HG02852 (cell line): ENCODE results near the gene MLST8.

Source experiments
- ATAC-seq: cut with Tn5 transposase; IDR thresholded peaks from one replicate; pipeline ENCODE4 v1.9.1; 2021; ENCODE audit warnings: mild to moderate bottlenecking, moderate library complexity; ENCODE audit not compliant: unreplicated experiment

The MLST8 gene

DNA sequence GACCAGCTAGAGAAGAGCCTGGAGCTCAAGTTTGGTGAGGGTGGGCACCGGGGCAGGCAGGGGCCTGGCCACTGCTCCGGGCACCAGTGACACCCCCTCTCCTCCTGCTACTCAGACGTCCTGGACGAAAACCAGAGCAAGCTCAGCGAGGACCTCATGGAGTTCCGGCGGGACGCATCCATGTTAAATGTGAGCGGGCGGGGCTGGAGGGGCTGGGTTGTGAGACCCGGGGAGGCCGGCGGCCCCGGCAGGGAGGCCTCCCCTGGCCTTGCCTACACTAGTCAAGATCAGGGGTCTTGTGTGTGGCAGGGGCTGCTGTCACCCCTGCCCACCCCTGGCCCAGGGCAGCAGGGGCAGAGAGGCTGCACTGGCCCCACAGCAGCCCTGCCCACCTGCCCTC, 31.9 kb upstream of the MLST8 start:
- ATAC-seq: no peak

DNA sequence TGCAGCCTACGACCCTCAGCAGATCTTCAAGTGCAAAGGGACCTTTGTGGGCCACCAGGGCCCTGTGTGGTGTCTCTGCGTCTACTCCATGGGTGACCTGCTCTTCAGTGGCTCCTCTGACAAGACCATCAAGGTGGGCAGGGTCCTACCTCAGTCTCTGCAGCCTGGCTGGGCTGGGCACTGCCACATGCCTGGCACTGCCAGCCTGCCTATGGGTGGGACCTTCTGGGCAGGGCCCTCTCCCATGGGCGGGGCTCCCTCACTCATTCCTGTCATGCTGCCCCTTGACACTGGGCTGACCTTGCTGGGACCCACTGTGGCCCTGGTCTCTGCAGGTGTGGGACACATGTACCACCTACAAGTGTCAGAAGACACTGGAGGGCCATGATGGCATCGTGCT, 31.3 kb upstream of the MLST8 start:
- ATAC-seq: no peak

- no peak for ATAC-seq
These were observed 30.7 kb upstream of the MLST8 start for GRCh38 chr16:2174396-2175131.

GRCh38 chr16:2175454-2175853, 29.8 kb upstream of the MLST8 start:
- ATAC-seq: no peak

- no peak for ATAC-seq
These were observed 29.2 kb upstream of the MLST8 start for GRCh38 chr16:2176047-2176446.

GRCh38 chr16:2177101-2177500, 28.2 kb upstream of the MLST8 start:
- no peak for ATAC-seq

- ATAC-seq: no peak
These were observed 27.7 kb upstream of the MLST8 start for GRCh38 chr16:2177561-2177960.

GRCh38 chr16:2178321-2179106, 26.7 kb upstream of the MLST8 start:
- ATAC-seq: no peak

DNA sequence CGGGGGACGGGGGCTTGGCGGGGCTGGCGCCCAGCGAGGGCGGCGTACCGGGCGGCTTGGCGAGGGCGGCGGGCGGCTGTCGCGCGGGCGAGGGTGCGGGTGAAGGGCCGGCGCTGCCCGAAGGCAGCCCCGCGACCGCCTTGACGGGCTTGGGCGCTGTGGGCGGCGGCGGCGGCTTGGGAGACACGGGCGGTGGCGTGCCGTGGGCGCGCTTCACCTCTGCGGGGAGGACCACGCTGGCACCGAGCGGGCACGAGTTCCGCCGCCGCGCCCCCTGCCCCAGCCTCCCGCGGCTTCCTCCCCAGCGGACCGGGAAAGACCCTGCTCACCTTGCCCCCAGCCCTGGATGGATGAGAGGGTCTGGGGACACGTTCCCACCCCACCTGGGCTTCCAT, 26.1 kb upstream of the MLST8 start:
- ATAC-seq: no peak

- no peak for ATAC-seq
These were observed 25.7 kb upstream of the MLST8 start for GRCh38 chr16:2179576-2179975.

DNA sequence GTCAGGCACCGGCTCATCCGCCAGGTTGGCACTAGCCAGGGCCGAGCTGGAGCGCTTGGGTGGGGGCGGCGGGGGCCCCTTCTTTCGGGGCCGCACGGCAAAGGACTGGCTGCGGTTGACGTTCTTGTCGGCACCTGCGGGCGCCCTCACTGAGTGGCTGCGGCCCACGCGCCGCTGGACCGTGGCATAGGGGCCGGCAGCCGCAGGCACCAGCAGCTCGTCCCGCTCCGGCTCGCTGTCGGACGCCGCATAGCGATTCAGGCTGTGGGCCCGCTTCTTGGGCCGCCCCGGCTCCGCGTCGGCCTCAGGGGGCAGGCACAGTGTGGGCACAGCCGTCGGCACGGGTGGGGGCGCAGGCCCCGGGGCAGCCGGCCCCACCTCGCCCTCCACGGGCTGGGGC, 24.8 kb upstream of the MLST8 start:
- ATAC-seq: no peak

DNA sequence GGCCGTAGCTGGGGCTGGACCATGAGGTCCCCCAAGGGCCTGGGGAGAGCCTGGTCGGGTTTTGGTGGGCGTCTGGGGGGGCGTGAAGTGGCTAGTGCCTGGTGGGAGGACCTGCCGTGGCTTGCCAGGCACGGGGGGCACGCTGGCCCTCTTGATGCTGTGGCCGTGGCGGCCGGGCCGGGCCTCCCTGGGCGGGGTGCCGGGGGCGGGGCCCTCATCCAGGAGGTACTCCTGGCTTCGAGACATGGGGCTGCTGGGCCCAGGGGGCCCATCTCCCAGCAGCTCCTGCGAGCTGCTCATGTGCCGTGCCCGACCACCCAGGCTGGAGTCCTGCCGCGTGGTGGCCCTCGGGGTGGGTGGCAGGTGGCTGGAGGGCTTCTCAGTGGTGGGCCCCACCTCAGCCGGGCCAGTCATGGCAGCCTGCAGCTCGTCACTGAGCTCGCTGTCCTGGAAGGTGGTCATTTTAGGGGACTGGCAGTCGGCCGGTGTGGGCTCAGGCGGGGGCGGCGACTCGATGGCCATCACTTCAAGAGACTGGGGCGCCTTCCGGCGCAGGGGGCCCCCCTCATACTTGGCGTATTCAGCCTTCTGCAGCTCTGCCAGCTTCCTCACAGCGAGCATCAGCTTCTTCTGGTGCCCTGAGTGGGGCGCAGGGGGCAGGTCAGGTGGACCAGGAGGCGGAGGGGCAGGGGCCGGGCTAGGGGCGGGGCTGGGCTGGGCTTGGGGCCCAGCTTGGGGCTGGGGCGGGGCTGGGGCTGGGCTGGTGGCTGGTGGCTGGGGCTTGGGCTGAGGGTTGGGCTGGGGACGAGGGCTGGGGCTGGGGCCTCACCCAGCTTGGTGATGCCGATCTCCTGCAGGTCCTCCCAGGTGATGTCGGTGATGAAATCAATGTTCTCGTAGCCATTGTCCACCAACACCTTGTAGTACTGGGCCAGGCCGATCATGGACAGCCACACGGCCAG, 24.0 kb upstream of the MLST8 start:
- no peak for ATAC-seq

DNA sequence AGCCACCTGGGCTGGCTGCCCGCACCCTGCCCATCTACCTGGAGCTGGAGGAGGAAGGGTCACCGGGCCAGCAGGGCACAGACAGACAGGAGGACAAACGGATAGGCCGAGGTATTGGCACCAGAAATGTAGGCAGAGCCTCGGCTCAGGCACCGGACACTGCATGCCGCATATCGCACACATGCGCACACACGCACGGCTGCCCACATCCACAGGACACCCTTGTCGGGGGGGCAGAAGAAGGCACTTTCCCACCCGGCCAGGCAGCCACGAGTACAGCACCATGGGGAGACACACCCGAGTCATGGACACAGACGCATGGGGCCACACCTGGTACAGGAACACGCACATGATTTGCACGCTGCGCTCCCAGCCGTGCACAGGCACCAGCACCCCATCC, 23.3 kb upstream of the MLST8 start:
- no peak for ATAC-seq

DNA sequence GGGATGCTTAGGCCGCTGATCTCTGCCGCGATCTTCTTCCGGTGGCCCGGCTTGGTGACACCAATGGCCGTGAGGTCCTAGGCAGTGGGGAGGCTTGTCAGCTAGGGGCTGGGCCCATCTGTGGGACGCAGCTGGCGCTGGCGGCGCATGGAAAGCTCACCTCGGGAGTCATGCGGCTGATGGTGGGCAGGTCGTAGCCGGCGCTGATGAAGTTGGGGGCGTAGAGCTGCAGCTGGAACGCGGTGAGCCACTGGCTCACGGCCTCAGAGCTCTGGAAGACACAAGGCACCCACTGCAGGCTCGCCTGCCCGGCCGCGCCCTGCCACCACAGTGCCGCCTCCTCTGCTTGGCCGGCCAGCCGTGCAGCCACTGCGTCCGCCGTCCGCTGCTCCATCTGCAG, 21.6 kb upstream of the MLST8 start:
- no peak for ATAC-seq

DNA sequence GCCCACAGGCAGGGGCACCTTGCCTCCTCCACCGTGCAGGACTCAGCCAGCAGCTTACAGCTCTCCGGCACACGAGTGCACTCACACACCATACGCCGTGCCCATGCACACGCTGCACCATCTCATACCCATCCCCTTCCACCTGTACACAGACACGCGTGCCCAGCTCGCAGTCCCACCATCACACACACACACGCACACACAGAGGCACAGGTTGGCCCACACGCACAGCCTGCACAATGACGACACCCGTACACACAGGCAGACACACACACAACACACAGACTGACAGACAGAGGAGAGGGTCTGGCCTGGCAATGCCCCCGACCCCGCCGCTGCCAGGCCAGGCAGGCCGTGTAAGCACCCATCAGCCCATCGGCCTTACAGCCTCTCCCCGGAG, 20.9 kb upstream of the MLST8 start:
- ATAC-seq: no peak

- no peak for ATAC-seq
These were observed 20.3 kb upstream of the MLST8 start for GRCh38 chr16:2184962-2185361.

DNA sequence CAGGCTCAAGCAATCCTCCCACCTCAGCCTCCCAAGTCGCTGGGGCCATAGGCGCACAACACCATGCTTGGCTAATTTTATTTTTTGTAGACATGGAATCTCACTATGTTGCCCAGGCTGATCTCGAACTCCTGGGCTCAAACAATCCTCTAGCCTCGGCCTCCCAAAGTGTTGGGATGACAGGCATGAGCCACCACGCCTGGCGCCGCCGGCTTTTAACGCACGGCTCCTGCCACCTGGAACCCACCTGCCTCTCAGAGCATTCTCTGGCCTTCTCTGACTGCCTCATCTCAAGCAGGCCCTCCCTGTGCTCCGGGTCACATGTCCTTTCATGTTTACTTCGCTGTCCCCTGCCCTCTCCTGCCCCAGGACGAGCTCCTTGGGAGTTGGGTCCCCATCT, 19.2 kb upstream of the MLST8 start:
- ATAC-seq: no peak

DNA sequence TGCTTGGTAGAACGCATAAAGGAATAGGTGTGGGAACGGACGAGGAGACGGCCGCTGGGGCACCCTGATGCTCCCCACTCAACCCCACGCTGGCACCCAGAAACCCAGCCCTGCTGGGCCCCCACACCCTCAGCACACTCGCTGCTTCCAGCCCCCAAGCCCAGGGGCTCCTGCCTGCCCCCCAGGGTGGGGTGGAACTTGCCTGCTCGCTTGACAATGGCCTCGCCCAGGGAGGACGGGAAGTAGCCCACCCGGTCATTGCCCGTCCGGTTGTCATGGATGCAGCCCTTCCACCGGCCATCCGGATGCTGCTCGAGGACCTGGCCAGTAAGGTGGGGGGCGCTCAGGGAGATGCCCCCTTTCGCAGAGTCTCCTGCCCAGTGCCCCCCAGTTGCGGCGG, 18.7 kb upstream of the MLST8 start:
- no peak for ATAC-seq

GRCh38 chr16:2187212-2187611, 18.0 kb upstream of the MLST8 start:
- no peak for ATAC-seq

DNA sequence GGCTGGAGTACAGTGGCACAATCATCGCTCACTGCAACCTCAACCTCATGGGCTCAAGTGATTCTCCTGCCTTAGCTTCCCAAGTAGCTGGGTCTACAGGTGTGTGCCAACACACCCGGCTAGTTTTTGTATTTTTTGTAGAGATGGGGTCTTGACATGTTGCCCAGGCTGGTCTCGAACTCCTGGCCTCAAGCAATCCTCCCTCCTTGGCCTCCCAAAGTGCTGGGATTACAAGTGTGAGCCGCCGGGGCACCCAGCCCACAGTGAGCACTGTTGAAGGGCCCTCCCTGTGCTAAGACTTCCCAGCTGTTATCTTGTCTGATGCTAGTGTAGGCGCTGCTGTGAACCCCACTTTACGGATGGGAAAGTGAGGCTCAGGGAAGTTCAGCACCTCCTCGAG, 16.9 kb upstream of the MLST8 start:
- ATAC-seq: no peak

GRCh38 chr16:2189252-2189893, 15.9 kb upstream of the MLST8 start:
- ATAC-seq: no peak
